Fibroblast of skin of right biceps (primary cell): Measurements from ENCODE around the gene BRINP2.

Experiments
- DNase-seq: peaks from one replicate; pipeline ENCODE4 v3.0.0-alpha.2; 2013

Gene BRINP2

GRCh38 chr1:177329871-177330270 lies 159.1 kb downstream of the BRINP2 start:
- DNase-seq, result no peak
